HG03139 (cell line): ENCODE results near the gene TTC34.

Experiments
- ATAC-seq: cut with Tn5 transposase; IDR thresholded peaks from one replicate; pipeline ENCODE4 v1.9.1; 2021; ENCODE audit not compliant: unreplicated experiment

Gene TTC34, protein sequence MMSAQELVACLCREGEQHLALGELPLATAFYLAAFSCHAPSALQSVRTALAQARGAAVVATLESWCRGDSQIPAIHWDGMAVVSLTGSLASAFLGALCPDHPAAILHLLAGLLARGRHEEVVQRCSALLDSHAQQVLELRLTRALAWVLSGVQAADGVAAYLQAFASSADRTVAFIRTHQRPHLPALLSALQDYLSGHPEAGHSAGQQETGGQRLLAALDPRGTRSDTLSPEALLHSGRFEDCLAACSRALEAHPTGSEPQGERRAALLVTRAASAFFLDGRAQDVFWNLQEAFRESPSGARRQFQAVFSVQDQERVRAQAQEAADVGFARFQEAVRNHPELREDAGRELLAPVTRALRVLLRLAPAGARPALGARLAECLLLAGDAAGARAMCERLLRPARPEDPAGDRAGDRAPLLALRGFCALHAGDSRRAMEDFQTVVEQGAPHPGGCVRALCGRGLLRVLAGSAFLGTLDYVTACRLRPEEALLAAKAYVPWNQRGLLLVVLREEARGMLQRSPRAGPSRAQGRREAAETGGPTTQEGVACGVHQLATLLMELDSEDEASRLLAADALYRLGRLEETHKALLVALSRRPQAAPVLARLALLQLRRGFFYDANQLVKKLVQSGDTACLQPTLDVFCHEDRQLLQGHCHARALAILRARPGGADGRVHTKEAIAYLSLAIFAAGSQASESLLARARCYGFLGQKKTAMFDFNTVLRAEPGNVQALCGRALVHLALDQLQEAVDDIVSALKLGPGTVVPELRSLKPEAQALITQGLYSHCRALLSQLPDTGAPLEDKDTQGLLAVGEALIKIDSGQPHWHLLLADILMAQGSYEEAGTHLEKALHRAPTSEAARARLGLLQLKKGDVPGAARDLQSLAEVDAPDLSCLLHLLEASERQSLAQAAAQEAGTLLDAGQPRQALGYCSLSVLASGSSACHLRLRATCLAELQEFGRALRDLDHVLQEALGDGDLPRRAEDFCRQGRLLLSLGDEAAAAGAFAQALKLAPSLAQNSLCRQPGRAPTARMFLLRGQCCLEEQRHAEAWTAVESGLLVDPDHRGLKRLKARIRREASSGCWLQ

DNA sequence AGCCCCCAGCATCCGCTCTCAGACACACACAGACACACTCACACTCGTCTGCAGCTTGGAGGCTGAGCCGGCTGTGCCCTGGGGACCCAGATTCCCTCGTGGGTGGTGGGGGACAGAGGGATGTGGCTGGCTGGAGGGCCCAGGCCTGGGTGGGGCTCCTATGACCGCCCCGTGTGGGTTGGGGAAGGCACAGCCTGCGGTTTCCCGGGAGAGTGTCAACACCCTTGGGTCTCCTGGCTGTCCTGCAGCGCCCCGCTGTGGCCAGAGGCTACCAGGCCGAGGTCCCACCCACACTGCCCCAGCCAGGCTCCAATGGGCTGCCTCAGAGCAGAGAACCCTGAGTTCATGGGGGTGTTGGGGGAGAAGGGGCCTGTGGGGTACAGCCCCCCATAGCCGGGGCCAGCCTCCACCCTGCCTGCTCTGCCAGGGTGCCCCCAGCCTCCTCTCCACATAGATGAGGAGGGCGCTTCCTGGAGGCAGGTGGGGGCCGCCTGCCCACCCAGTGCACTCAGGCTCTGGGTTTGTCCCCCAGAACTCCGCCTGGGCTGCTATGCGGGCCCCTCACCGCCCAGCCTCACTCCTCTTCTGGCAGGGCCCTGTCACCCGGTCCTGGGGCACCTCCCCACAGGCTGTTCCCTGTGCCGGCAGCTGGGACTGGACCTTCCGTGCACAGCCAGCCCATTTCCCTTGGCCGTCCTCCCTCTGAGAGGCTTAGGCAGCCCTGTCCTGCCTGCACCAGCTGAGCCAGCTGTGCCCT is at the start of gene TTC34:
TSS of gene TTC34 (minus strand) at position 159 of the 757 bp plus-strand sequence. CDS start 866 bp downstream, outside the sequence.
- no peak for ATAC-seq

GRCh38 chr1:2850502-2850901 is 49.0 kb upstream of the TTC34 start:
- ATAC-seq: no peak

- no peak for ATAC-seq
These were observed 46.6 kb upstream of the TTC34 start for GRCh38 chr1:2848006-2848670.

DNA sequence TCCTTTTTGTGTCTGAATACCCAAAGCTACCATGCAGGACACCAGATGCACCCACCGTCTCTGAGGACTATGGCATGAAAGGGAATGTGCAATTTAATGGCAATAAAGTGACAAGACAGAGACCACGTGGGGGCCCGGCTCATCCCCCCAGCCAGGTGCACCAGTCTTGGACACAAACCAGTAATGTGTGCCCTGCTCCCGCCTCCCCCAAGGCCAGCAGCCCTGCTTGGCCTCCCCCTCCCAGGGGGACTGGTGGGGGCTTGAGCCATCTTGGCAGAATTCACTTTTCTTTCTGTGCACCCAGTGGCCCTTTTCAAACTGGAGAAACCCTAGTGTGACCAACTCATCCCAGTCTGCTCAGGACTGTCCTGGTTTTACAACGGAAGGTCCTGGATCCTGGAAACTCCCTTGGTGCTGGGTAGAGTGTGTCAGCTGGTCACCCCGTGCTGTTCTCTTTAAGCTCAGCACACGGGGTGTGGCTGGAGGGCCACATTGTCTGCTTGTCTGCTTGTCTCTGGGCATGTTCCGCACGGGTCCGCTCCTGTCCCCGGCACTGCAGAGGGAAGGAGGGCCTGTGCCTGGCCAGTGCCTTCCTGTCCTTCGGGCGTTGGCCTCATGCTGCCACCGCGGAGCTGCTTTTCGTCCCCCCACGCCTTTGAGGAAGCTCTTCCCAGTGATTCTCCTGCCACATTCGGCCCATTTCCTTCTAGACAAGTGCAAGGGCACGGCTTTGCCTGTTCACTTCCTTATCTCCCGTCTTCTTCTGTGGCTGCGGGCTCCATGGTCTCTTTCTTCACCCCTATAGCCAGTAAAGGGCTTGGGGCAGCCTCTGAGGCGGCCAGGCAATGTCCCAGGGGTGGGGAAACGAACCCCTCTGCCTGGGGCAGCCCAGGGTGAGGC is 45.8 kb upstream of the TTC34 start:
- ATAC-seq: no peak

DNA sequence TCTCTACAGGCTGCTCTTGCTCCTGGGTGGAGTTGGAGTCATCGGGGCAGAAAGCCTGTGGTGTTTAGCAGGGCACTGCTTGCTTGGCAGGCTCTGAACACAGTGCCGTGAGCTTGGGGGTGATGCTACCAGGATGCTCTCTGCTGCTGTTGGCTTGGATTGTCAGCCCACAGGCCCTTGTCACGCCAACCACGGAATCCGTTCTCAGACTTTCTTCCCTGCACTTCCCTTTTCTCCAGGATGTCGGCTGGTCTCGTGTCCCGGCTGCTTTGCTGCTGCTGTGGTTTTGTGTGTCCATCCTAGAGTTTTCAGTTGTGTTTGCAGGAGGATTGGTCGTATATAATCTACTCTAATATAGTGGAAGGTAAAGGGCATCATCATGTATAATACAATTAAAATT is 44.4 kb upstream of the TTC34 start:
- ATAC-seq: no peak

DNA sequence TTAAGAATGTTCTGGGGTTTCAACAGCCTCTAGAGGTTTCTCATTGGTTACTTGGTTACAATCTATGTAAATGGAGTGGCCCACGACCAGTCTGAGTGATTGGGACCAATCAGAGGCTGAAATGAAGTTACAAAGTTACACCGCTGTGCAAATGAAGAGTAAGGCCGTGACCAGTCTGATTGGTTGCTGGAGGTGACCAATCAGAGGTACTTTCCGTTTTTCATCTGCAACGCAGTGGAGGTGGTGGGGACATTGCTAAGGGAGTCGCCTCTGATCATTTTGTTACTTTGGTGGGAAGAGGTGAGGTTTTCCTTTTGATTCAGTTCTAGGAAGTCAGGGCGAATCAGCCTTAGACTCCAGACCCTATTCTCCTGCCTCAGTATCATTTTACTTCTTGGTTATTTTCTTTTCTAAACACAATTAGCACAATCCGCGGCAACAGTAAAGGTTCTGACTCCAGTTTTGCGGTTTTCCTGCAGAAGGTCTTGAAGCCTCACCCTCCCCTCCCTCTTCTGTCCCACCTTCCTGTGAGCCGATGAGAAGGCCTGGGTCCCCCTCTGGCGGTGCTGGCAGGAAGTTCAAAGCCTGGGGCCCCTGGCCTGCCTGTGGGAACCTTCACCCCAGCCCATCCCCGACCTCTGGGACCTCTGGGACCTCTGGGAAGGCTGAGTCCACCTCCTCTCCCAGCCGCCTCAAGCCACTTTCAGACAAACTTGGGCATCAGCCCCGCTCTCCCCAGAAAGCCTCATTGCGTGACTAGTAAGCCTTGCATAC is 38.7 kb upstream of the TTC34 start:
- no peak for ATAC-seq

DNA sequence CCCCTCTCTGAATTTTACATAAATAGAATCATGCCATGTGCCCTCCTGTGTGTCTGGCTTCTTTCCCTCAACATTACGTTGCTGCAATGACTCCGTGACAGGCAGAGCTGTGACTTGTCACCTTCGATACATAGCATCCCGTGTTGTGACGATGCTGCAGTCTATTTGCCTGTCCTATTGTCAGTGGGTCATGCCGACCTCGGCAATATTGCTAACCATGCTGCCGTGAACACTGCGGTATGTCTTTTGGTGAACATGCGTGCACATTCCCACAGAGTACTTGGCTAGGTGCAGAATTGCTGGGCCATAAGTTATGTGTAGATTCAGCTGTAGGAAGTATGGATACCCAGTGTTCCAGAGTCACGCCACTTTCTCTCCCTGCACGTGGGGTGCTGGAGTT is 36.3 kb upstream of the TTC34 start:
- no peak for ATAC-seq

- no peak for ATAC-seq
These were observed 35.8 kb upstream of the TTC34 start for GRCh38 chr1:2837316-2837715.

DNA sequence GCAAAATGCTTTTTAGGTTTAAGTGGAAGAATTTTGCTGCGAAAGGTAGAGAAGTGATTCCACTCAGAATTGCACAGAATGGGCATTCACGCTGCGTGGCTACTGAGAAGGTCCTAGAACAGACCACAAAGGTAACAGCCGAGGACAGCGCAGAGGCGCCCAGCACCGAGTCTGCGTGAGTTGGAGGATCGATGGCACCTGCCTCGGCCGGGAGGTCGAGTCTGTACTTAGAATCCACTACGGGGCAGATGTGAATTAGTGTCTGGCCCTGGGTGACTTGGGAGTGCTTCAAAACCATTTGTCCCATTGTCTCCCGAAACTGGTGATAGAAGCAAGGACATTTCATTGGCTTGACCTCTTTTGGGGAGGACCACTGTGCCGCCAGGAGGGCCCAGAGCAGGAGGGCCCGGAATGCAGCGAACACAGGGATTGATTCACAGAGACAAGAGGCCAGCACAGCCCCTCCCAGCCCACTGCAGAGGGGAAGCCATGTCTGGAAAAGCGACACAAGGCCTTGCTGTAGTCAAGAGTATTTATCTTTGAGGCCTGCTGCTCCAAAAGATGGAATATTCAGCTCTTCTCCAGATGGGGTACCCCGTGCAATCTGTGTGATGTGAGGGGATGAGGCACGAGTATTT is 35.0 kb upstream of the TTC34 start:
- ATAC-seq: no peak

DNA sequence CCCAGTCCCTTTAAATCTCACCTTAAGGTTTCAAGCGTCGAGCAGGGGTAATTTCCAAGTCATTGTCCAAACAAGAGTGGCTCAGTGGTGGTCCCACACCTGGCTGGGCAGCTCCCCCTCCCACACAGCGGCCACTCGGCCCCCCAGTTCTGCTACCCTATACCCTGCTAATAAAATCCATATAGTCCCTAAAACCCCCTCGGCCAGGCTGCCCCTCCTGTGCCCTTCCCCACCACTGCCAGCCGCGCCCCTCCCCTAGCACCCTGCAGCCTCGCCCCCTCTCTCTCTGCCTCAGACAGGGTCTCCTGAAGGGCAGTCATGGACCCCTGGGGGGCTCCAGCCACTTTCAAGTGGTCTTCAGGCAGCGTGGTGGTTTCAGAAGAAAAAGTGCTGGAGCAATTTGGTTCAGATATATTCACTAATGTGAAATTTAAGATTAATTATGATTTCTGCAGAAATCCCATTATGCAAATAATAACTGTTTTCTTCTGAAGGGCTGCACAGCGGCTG is 34.2 kb upstream of the TTC34 start:
- no peak for ATAC-seq

GRCh38 chr1:2834741-2835564 is 33.5 kb upstream of the TTC34 start:
- no peak for ATAC-seq

DNA sequence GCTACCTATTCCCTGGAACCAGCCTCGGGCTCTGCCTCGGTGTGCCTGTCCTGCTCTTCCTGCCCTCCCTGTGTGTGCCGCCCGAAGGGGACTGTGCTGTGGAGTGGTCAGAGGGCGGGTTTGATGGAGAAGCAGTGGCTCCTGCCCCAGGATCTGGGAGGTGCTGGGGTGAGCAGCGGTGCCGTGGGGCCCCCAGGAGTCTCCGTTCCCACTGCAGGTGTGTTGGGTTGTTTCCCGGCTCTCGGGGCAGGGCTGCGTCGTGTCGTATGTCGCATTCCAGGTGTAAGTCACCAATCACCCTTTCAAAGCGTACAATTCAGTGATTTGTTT is 32.6 kb upstream of the TTC34 start:
- no peak for ATAC-seq

GRCh38 chr1:2833454-2834145 is 32.1 kb upstream of the TTC34 start:
- no peak for ATAC-seq

DNA sequence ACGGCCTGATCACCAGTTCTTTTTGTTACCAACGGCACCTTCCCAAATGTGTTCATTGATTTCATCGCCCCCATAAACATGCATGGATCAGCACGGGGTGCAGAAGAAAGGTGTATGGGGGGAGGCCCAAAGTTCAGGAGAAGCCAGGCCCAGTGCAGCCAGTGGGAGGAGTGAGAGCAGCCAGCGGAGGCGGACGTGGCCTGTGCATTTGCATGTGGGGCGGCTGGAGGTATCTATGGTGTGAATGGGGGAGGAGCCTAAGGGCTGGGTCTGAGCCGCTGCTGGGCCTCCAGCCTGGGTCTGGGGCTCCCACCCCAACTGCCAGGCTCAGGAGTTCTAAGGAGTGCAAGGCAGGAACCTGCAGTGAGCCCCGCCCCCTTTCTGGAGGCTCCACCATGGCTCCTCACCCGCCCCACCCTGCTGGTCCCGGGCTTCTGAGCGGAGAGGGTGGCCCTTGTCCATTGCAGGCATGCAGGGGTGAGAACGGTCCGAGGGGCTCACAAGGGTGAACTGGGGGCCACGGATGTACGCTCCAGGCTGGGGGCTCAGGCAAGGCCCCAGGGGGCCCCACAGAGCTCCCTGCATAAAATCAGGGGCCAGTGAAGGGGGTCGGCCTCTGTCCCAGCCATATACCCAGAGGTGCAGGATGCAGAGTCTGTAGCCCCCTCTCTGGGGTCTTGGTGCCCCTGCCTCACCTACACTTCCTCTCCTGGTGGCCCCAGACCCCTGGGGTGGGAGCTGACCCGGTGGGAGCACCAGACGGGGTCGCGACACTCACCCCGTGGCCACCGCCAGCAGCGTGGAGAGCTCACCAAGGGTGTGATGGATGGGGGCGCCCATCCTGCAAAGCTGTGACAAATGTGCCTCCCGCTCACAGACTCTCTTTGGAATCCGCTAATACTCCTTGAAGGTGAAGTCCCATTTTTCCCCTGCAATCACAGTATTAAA is 31.3 kb upstream of the TTC34 start:
- ATAC-seq: no peak

- ATAC-seq: no peak
These were observed 30.2 kb upstream of the TTC34 start for GRCh38 chr1:2831596-2832212.
